Uterus (tissue), 4 donors: ENCODE measurements around the gene UHRF2. TPM values are rescaled to one million over a fixed set of nuclear protein-coding genes. Genes with fewer than 3 reads are reported as not detected.

ENCODE experiments used
- DNase-seq, 2 donors: peaks; one replicate each; pipeline ENCODE4 v3.0.0-alpha.2; 2019 to 2020
- H3K27ac ChIP-seq, 2 donors: fragments of 200-600 bp; sonication (generic); 1 replicate in 1 of 2; 2 replicates in 1 of 2; pipeline ENCODE4 v1.5.1; 2016 to 2018
- H3K27me3 ChIP-seq, 2 donors: fragments of 200-600 bp; sonication (generic); one replicate each; pipeline ENCODE4 v1.5.1; 2018 to 2019; ENCODE audit warnings: control low read depth in 1 of 2
- H3K36me3 ChIP-seq, 2 donors: fragments of 200-600 bp; sonication (generic); one replicate each; pipeline ENCODE4 v1.5.1; 2019; ENCODE audit warnings: control low read depth in 1 of 2
- H3K4me1 ChIP-seq, 2 donors: fragments of 200-600 bp; sonication (generic); one replicate each; pipeline ENCODE4 v1.5.1; 2018 to 2019; ENCODE audit warnings: control low read depth in 1 of 2
- H3K4me3 ChIP-seq, 2 donors: fragments of 200-600 bp; sonication (generic); 1 replicate in 1 of 2; 2 replicates in 1 of 2; pipeline ENCODE4 v1.5.1; 2018 to 2019; ENCODE audit warnings: mild to moderate bottlenecking in 1 of 2
- H3K9me3 ChIP-seq, 2 donors: fragments of 200-600 bp; sonication (generic); one replicate each; pipeline ENCODE4 v1.5.1; 2019; ENCODE audit warnings: control low read depth in 1 of 2
- CTCF ChIP-seq, 4 experiments: fragments of 200-600 bp in 2 of 4; fragments of 450-650 bp in 2 of 4; sonication (generic) in 2 of 4; IDR thresholded peaks; one replicate each; pipeline ENCODE4 v1.5.1; 2016 to 2019; ENCODE audit warnings: antibody characterized with exemption in 4 of 4, mild to moderate bottlenecking in 2 of 4, moderate library complexity in 1 of 4
- POLR2A ChIP-seq, 2 donors: fragments of 450-650 bp; IDR thresholded peaks; one replicate each; pipeline ENCODE4 v1.6.1; 2016; ENCODE audit warnings: antibody characterized with exemption in 2 of 2, mild to moderate bottlenecking in 1 of 2, moderate library complexity in 1 of 2
- intact Hi-C: fragments of 100-400 bp; cut with DNase I; formaldehyde crosslinking; loops from one replicate; pipeline ENCODE4 v1.15.1; 2023; ENCODE audit warnings: low total_unique reads
- small RNA-seq: library from RNA; depleted of rRNA; stranded (forward); fragments of <200 nt; gene quantifications from one replicate; pipeline ENCODE3, GENCODE V24; 2016
- total RNA-seq, 4 donors: library from RNA; depleted of rRNA in 3 of 4; stranded (reverse); fragments of >200 nt in 3 of 4; gene quantifications; one replicate each; pipeline versions ENCODE4 v1.1.0 to v1.2.4, GENCODE V29; 2014 to 2023
- donor health status: DM: yes; HTN: yes; CAD: no.

The UHRF2 gene
- total RNA-seq, 4 donors from 2014 or later, result 40.7 to 107 (median 63.1) TPM

GRCh38 chr9:6553866-6554265, 140.9 kb downstream of the UHRF2 start:
- no peak overlapping the region for H3K27ac ChIP-seq

More at GRCh38 chr9:6553866-6554265, 140.9 kb downstream of the UHRF2 start:
- H3K27me3 ChIP-seq, result no peaks in the 10 kb centered on the region
- intact Hi-C loops, result no loop called here
- no peak for DNase-seq
- no peak overlapping the region for H3K4me3 ChIP-seq
- TF ChIP-seq CTCF (IDR thresholded peaks at IDR 0.05) (no peak), POLR2A (IDR thresholded peaks at IDR 0.05) (no peak)
- H3K36me3 ChIP-seq, result no peaks in the 10 kb centered on the region
- H3K4me1 ChIP-seq, result no peaks in the 10 kb centered on the region
- H3K9me3 ChIP-seq, result no peaks in the 10 kb centered on the region

Small RNA genes lying within 50 kb of the gene (small RNA-seq; reads per million reads assigned to genes)
- gene RN7SL25P, result not detected

Other genes starting within 250 kb of the UHRF2 start
- 100 to 1,000 TPM in 1 of 4 donors, 10 to 100 TPM in 2, 1 to 10 TPM in 1; 6.9 to 152 (median 60.0) TPM for gene IL33, start 197.4 kb upstream of the UHRF2 start, total RNA-seq
- not detected for gene TPD52L3, start 84.8 kb upstream of the UHRF2 start, total RNA-seq
- 1 to 10 TPM in 1 of 4 donors, under 1 TPM in 2, not detected in 1; 0.26 to 8.4 (median 0.79) TPM for gene GLDC, start 232.5 kb downstream of the UHRF2 start, total RNA-seq